ENCODE data around the gene APBB1. TPM values are rescaled to one million over a fixed set of nuclear protein-coding genes. Genes with fewer than 3 reads are reported as not detected.

The APBB1 gene
- total and polyA plus RNA-seq, 4 donors = 117 to 282 (median 213) TPM

Other genes starting within 250 kb of the APBB1 start
- not detected for gene OR52B2, start 248.8 kb downstream of the APBB1 start, total RNA-seq
- not detected for gene OR52B2, start 248.8 kb downstream of the APBB1 start, polyA plus RNA-seq (ENCODE audit: insufficient read length in 2 of 2)
- gene OR52W1, start 219.9 kb downstream of the APBB1 start, total RNA-seq = not detected
- under 1 TPM; 0.24 TPM for gene OR52W1, start 219.9 kb downstream of the APBB1 start, polyA plus RNA-seq (ENCODE audit: insufficient read length in 2 of 2)
- not detected for gene C11orf42, start 213.5 kb downstream of the APBB1 start, total RNA-seq
- 1 to 10 TPM; 1.2 to 2.0 TPM for gene C11orf42, start 213.5 kb downstream of the APBB1 start, polyA plus RNA-seq (ENCODE audit: insufficient read length in 2 of 2)
- gene FHIP1B, start 184.5 kb downstream of the APBB1 start, total RNA-seq = 10 to 100 TPM; 14.6 to 30.1 TPM
- gene FHIP1B, start 184.5 kb downstream of the APBB1 start, polyA plus RNA-seq (ENCODE audit: insufficient read length in 2 of 2) = 10 to 100 TPM; 37.7 to 42.3 TPM
- under 1 TPM; 0.20 to 0.39 TPM for gene CNGA4, start 180.0 kb downstream of the APBB1 start, total RNA-seq
- under 1 TPM; 0.68 to 0.78 TPM for gene CNGA4, start 180.0 kb downstream of the APBB1 start, polyA plus RNA-seq (ENCODE audit: insufficient read length in 2 of 2)
- 1 to 10 TPM; 1.6 to 2.0 TPM for gene CCKBR, start 159.3 kb downstream of the APBB1 start, total RNA-seq
- 1 to 10 TPM; 4.1 to 4.4 TPM for gene CCKBR, start 159.3 kb downstream of the APBB1 start, polyA plus RNA-seq (ENCODE audit: insufficient read length in 2 of 2)
- gene CAVIN3, start 98.6 kb downstream of the APBB1 start, total RNA-seq = 100 to 1,000 TPM in 1 of 2 donors, 10 to 100 TPM in 1; 19.1 to 107 TPM
- 10 to 100 TPM; 14.3 to 28.8 TPM for gene CAVIN3, start 98.6 kb downstream of the APBB1 start, polyA plus RNA-seq (ENCODE audit: insufficient read length in 2 of 2)
- gene SMPD1, start 28.6 kb downstream of the APBB1 start, total RNA-seq = 10 to 100 TPM; 18.8 to 38.2 TPM
- gene SMPD1, start 28.6 kb downstream of the APBB1 start, polyA plus RNA-seq (ENCODE audit: insufficient read length in 2 of 2) = 10 to 100 TPM; 44.4 to 50.0 TPM
- 1 to 10 TPM in 1 of 2 donors, under 1 TPM in 1; 0.89 to 2.8 TPM for gene HPX, start 21.9 kb upstream of the APBB1 start, total RNA-seq
- gene HPX, start 21.9 kb upstream of the APBB1 start, polyA plus RNA-seq (ENCODE audit: insufficient read length in 2 of 2) = 10 to 100 TPM in 1 of 2 donors, 1 to 10 TPM in 1; 6.0 to 11.0 TPM
- 10 to 100 TPM; 28.2 to 37.7 TPM for gene TRIM3, start 54.8 kb upstream of the APBB1 start, total RNA-seq
- 10 to 100 TPM; 52.6 to 67.7 TPM for gene TRIM3, start 54.8 kb upstream of the APBB1 start, polyA plus RNA-seq (ENCODE audit: insufficient read length in 2 of 2)
- 10 to 100 TPM; 30.5 to 46.2 TPM for gene ARFIP2, start 62.2 kb upstream of the APBB1 start, total RNA-seq
- 10 to 100 TPM; 58.3 to 66.4 TPM for gene ARFIP2, start 62.2 kb upstream of the APBB1 start, polyA plus RNA-seq (ENCODE audit: insufficient read length in 2 of 2)
- 10 to 100 TPM; 34.5 to 34.8 TPM for gene TIMM10B, start 62.4 kb upstream of the APBB1 start, total RNA-seq
- gene TIMM10B, start 62.4 kb upstream of the APBB1 start, polyA plus RNA-seq (ENCODE audit: insufficient read length in 2 of 2) = 10 to 100 TPM; 29.9 to 31.2 TPM
- 10 to 100 TPM in 1 of 2 donors, 1 to 10 TPM in 1; 6.6 to 11.4 TPM for gene DNHD1, start 78.2 kb upstream of the APBB1 start, total RNA-seq
- 10 to 100 TPM; 12.9 to 22.7 TPM for gene DNHD1, start 78.2 kb upstream of the APBB1 start, polyA plus RNA-seq (ENCODE audit: insufficient read length in 2 of 2)
- gene RRP8, start 184.5 kb upstream of the APBB1 start, total RNA-seq = 10 to 100 TPM; 11.6 to 24.5 TPM
- 10 to 100 TPM; 16.8 to 17.3 TPM for gene RRP8, start 184.5 kb upstream of the APBB1 start, polyA plus RNA-seq (ENCODE audit: insufficient read length in 2 of 2)
- 100 to 1,000 TPM in 1 of 2 donors, 10 to 100 TPM in 1; 87.6 to 175 TPM for gene ILK, start 184.7 kb upstream of the APBB1 start, total RNA-seq
- gene ILK, start 184.7 kb upstream of the APBB1 start, polyA plus RNA-seq (ENCODE audit: insufficient read length in 2 of 2) = 100 to 1,000 TPM; 111 to 134 TPM
- 10 to 100 TPM; 14.0 to 88.8 TPM for gene TAF10, start 193.1 kb upstream of the APBB1 start, total RNA-seq
- 100 to 1,000 TPM in 1 of 2 donors, 10 to 100 TPM in 1; 83.4 to 103 TPM for gene TAF10, start 193.1 kb upstream of the APBB1 start, polyA plus RNA-seq (ENCODE audit: insufficient read length in 2 of 2)
- gene TPP1, start 200.3 kb upstream of the APBB1 start, total RNA-seq = 10 to 100 TPM; 31.1 to 40.3 TPM
- 10 to 100 TPM; 73.1 to 81.2 TPM for gene TPP1, start 200.3 kb upstream of the APBB1 start, polyA plus RNA-seq (ENCODE audit: insufficient read length in 2 of 2)
- 10 to 100 TPM; 29.1 to 43.6 TPM for gene DCHS1, start 236.7 kb upstream of the APBB1 start, total RNA-seq
- gene DCHS1, start 236.7 kb upstream of the APBB1 start, polyA plus RNA-seq (ENCODE audit: insufficient read length in 2 of 2) = 10 to 100 TPM; 38.8 to 42.8 TPM